Keratinocyte (primary cell): Measurements from ENCODE around the gene CDKL5. TPM values are rescaled to one million over a fixed set of nuclear protein-coding genes. Genes with fewer than 3 reads are reported as not detected.

ENCODE experiments used
- DNase-seq: peaks from one replicate; pipeline ENCODE4 v3.0.0-alpha.2; 2011; ENCODE audit warnings: low read depth, missing footprints, low spot score
- FAIRE-seq: peaks from 2 replicates; lab custom pipeline; 2011; peaks lifted over from hg19 to GRCh38; lab: Jason Lieb, UNC
- H2AFZ ChIP-seq: 2 replicates; pipeline ENCODE4 v1.6.0; 2012; ENCODE audit warnings: low read length, control low read depth, inconsistent platforms; ENCODE audit not compliant: control insufficient read depth
- H3K27ac ChIP-seq: 2 replicates; pipeline ENCODE4 v1.5.1; 2011; ENCODE audit warnings: low read length; ENCODE audit not compliant: control insufficient read depth, insufficient read depth
- H3K27me3 ChIP-seq: 3 replicates; pipeline ENCODE4 v1.6.0; 2011; ENCODE audit warnings: low read length; ENCODE audit not compliant: control insufficient read depth, insufficient read depth; ENCODE audit errors: extremely low read depth
- H3K36me3 ChIP-seq, 2 experiments: 2 replicates in 1 of 2; 3 replicates in 1 of 2; pipeline ENCODE4 v1.5.1; 2011; ENCODE audit warnings: low read length in 2 of 2, mild to moderate bottlenecking in 1 of 2; ENCODE audit not compliant: control insufficient read depth in 2 of 2, insufficient read depth in 2 of 2; ENCODE audit errors: extremely low read depth in 1 of 2
- H3K4me1 ChIP-seq: 3 replicates; pipeline ENCODE4 v1.5.1; 2011; ENCODE audit warnings: low read length; ENCODE audit not compliant: control insufficient read depth, insufficient read depth; ENCODE audit errors: extremely low read depth
- H3K4me2 ChIP-seq: 3 replicates; pipeline ENCODE4 v1.6.0; 2011; ENCODE audit warnings: low read depth, low read length; ENCODE audit not compliant: control insufficient read depth, insufficient read depth; ENCODE audit errors: extremely low read depth
- H3K4me3 ChIP-seq, 3 experiments: fragments of 200-600 bp in 1 of 3; sonication (generic) in 1 of 3; 2 replicates in 2 of 3; 3 replicates in 1 of 3; pipeline ENCODE4 v1.5.1; 2011 to 2016; ENCODE audit warnings: low read length in 3 of 3, mild to moderate bottlenecking in 3 of 3, control low read depth in 2 of 3, inconsistent platforms in 1 of 3, low read depth in 1 of 3, mixed read lengths in 1 of 3, mixed run types in 1 of 3, moderate library complexity in 1 of 3; ENCODE audit not compliant: control insufficient read depth in 2 of 3, insufficient read depth in 2 of 3; ENCODE audit errors: extremely low read depth in 1 of 3
- H3K79me2 ChIP-seq: 2 replicates; pipeline ENCODE4 v1.6.0; 2012; ENCODE audit warnings: low read length; ENCODE audit not compliant: control insufficient read depth, insufficient read depth
- H3K9ac ChIP-seq: 3 replicates; pipeline ENCODE4 v1.6.0; 2011; ENCODE audit warnings: low read length; ENCODE audit not compliant: control insufficient read depth, insufficient read depth; ENCODE audit errors: extremely low read depth
- H3K9me1 ChIP-seq: 3 replicates; pipeline ENCODE4 v1.6.0; 2011; ENCODE audit warnings: low read length; ENCODE audit not compliant: control insufficient read depth, insufficient read depth; ENCODE audit errors: extremely low read depth
- H3K9me3 ChIP-seq: 2 replicates; pipeline ENCODE4 v1.5.1; 2012; ENCODE audit warnings: low read depth, low read length; ENCODE audit not compliant: control insufficient read depth
- H4K20me1 ChIP-seq: 3 replicates; pipeline ENCODE4 v1.6.0; 2011; ENCODE audit warnings: low read length; ENCODE audit not compliant: control insufficient read depth, insufficient read depth; ENCODE audit errors: extremely low read depth
- CTCF ChIP-seq, 3 experiments: IDR thresholded peaks in 1 of 3; conservative IDR thresholded peaks in 1 of 3; optimal IDR thresholded peaks in 1 of 3; 2 replicates in 2 of 3; 3 replicates in 1 of 3; pipeline versions ENCODE3 to v1.5.1; 2011; ENCODE audit warnings: low read length in 3 of 3, mild to moderate bottlenecking in 3 of 3, moderate library complexity in 2 of 3, control low read depth in 1 of 3, inconsistent platforms in 1 of 3; ENCODE audit not compliant: insufficient read depth in 2 of 3; ENCODE audit errors: extremely low read depth in 1 of 3
- EZH2 ChIP-seq: IDR thresholded peaks from one replicate; pipeline ENCODE4 v1.6.1; 2012; ENCODE audit warnings: inconsistent platforms, mild to moderate bottlenecking, low read length, moderate library complexity
- dilution Hi-C: fragments of 300-500 bp; cut with MboI; formaldehyde crosslinking; loops from one replicate; pipeline ENCODE4 v1.7.0; 2020; ENCODE audit warnings: low sequenced_read_pairs; ENCODE audit not compliant: extremely low pct_ligation_motif_present
- polyA plus RNA-seq, 5 experiments: library from polyadenylated mRNA; depleted of rRNA in 3 of 5; stranded (reverse) in 3 of 5; stranded (forward) in 1 of 5; unstranded in 1 of 5; fragments of >200 nt; gene quantifications; 1 replicate in 1 of 5; 2 replicates in 3 of 5; 3 replicates in 1 of 5; pipeline versions ENCODE4 v1.2.1 to v1.2.3, GENCODE V29; 2011 to 2012; ENCODE audit warnings: missing spikeins in 2 of 5, low read depth in 1 of 5, low replicate concordance in 1 of 5

Gene CDKL5
- polyA plus RNA-seq, 1 donor (not counting 4 experiments of a cell fraction or from before 2014, with no cell fraction given): 3.4 TPM

- FAIRE-seq (no peak), DNase-seq (no peak)
- Histone ChIP-seq H3K9me1 (no peaks in the 10 kb centered on the region), H3K4me1 (no peaks in the 10 kb centered on the region), H3K9ac (no peak overlapping the region), H3K9me3 (no peaks in the 10 kb centered on the region), H3K4me3 (no peak overlapping the region), H3K27ac (no peak overlapping the region), H3K36me3 (no peaks in the 10 kb centered on the region), H4K20me1 (no peaks in the 10 kb centered on the region), H3K79me2 (no peaks in the 10 kb centered on the region), H2AFZ (no peak overlapping the region), H3K4me2 (no peak overlapping the region), H3K27me3 (no peaks in the 10 kb centered on the region)
- TF ChIP-seq EZH2 (no peak), CTCF (optimal IDR thresholded peaks at IDR 0.05 in 1 of 3, IDR thresholded peaks at IDR 0.05 in 1 of 3, conservative IDR thresholded peaks at IDR 0.05 in 1 of 3; ENCODE audit: extremely low read depth in 1 of 3, insufficient read depth in 2 of 3, low read length in 3 of 3) (no peak)
- dilution Hi-C loops: no loop called here
These were observed 242.8 kb downstream of the CDKL5 start for GRCh38 chrX:18668071-18668835.

- DNase-seq (no peak), FAIRE-seq (no peak)
- no peaks in the 10 kb centered on the region for H3K27me3 ChIP-seq
- no peak within 1 kb of the TSS for H3K4me3 ChIP-seq
- no peak within 1 kb of the TSS for H2AFZ ChIP-seq
- no peak within 1 kb of the TSS for H3K27ac ChIP-seq
- no peaks in the 10 kb centered on the region for H3K9me3 ChIP-seq
- no peaks in the 10 kb centered on the region for H3K36me3 ChIP-seq
- H3K9me1 ChIP-seq: no peaks in the 10 kb centered on the region
- dilution Hi-C loops: no loop called here
- no peak within 1 kb of the TSS for H3K4me2 ChIP-seq
- no peak within 1 kb of the TSS for H3K9ac ChIP-seq
- H3K79me2 ChIP-seq: no peaks in the 10 kb centered on the region
- no peaks in the 10 kb centered on the region for H3K4me1 ChIP-seq
- no peaks in the 10 kb centered on the region for H4K20me1 ChIP-seq
- TF ChIP-seq EZH2: no peak
- TF ChIP-seq CTCF (optimal IDR thresholded peaks at IDR 0.05 in 1 of 3, IDR thresholded peaks at IDR 0.05 in 1 of 3, conservative IDR thresholded peaks at IDR 0.05 in 1 of 3; ENCODE audit: extremely low read depth in 1 of 3, insufficient read depth in 2 of 3, low read length in 3 of 3): no peak
These were observed 246.6 kb downstream of the CDKL5 start, which contains the start of gene RS1 for GRCh38 chrX:18672008-18672407. Gene RS1, minus strand, starts transcription at chrX:18672108. Its CDS starts 40 bp downstream, at chrX:18672068.
